Measurements from ENCODE around the gene SMPD3. TPM values are rescaled to one million over a fixed set of nuclear protein-coding genes. Genes with fewer than 3 reads are reported as not detected.

Gene SMPD3
- total and polyA plus RNA-seq, 12 donors, result 0.03 to 1.2 (median 0.22) TPM; not detected in 1

GRCh38 chr16:68371706-68372380 is 76.5 kb downstream of the SMPD3 start:
- Histone ChIP-seq H3K27me3 (peaks cover 0 to 9% (median 4%) of the 10 kb centered on the region in 7 donors), H3K27ac (no peak overlapping the region), H3K36me3 (no peaks in the 10 kb centered on the region), H3K4me1 (peaks cover 0 to 14% (median 0%) of the 10 kb centered on the region in 9 donors), H3K4me3 (no peak overlapping the region), H3K9me3 (no peaks in the 10 kb centered on the region)
- WGBS, 2 donors, result 94 to 95% methylated on average over 40 of the region's 40 CpGs
- ATAC-seq (no peak), DNase-seq (no peak)
- no peak for TF ChIP-seq CTCF (IDR thresholded peaks at IDR 0.05)
- intact Hi-C loops (cut with DNase I), result loop anchor here in 1 of 10 donors (5.0 kb wide), 1 partner anchor 135 kb away; no protein-coding TSS in a partner anchor

- 87 to 91% methylated on average over 27 of the region's 27 CpGs for WGBS, 2 donors
- ATAC-seq (no peak), DNase-seq (no peak)
- TF ChIP-seq CTCF (IDR thresholded peaks at IDR 0.05), result no peak
- no peaks in the 10 kb centered on the region for H3K9me3 ChIP-seq
- H3K27ac ChIP-seq, result no peak overlapping the region
- intact Hi-C loops (cut with DNase I), result loop anchor here in 1 of 10 donors (5.0 kb wide), 1 partner anchor 136 kb away; no protein-coding TSS in a partner anchor
- H3K4me3 ChIP-seq, result no peak overlapping the region
- H3K27me3 ChIP-seq, result peaks cover 0 to 13% (median 7%) of the 10 kb centered on the region in 7 donors
- H3K36me3 ChIP-seq, result no peaks in the 10 kb centered on the region
- peaks cover 0 to 14% (median 0%) of the 10 kb centered on the region in 9 donors for H3K4me1 ChIP-seq
Observed at GRCh38 chr16:68371276-68371651, 77.0 kb downstream of the SMPD3 start.

- DNase-seq (no peak), ATAC-seq (no peak)
- Histone ChIP-seq H3K27me3 (peaks cover 0 to 18% (median 9%) of the 10 kb centered on the region in 7 donors), H3K9me3 (no peaks in the 10 kb centered on the region), H3K27ac (no peak overlapping the region), H3K4me1 (peaks cover 0 to 16% (median 0%) of the 10 kb centered on the region in 9 donors), H3K4me3 (no peak overlapping the region), H3K36me3 (no peaks in the 10 kb centered on the region)
- no peak for TF ChIP-seq CTCF (IDR thresholded peaks at IDR 0.05)
- intact Hi-C loops (cut with DNase I), result loop anchor here in 1 of 10 donors (5.0 kb wide), 1 partner anchor 137 kb away; no protein-coding TSS in a partner anchor
- 71 to 81% methylated on average over 32 of the region's 32 CpGs for WGBS, 2 donors
Observed at GRCh38 chr16:68370581-68371275, 77.6 kb downstream of the SMPD3 start.

GRCh38 chr16:68369697-68370580 is 78.4 kb downstream of the SMPD3 start:
- no peak for TF ChIP-seq CTCF (IDR thresholded peaks at IDR 0.05)
- ATAC-seq, result no peak

More at GRCh38 chr16:68369697-68370580, 78.4 kb downstream of the SMPD3 start:
- Histone ChIP-seq H3K4me3 (no peak overlapping the region), H3K9me3 (no peaks in the 10 kb centered on the region), H3K4me1 (peaks cover 0 to 24% (median 0%) of the 10 kb centered on the region in 9 donors), H3K36me3 (no peaks in the 10 kb centered on the region), H3K27ac (no peak overlapping the region), H3K27me3 (peaks cover 0 to 19% (median 14%) of the 10 kb centered on the region in 7 donors)
- no peak for DNase-seq
- WGBS, 2 donors, result 87 to 88% methylated on average over 23 of the region's 23 CpGs
- intact Hi-C loops (cut with DNase I), result loop anchor here in 2 of 10 donors (5.0 to 10.0 kb wide), 2 partner anchors 135 to 137 kb away; no protein-coding TSS in a partner anchor
